ENCODE measurements around the gene PPIG.
A peak's percentile ranks its signal among the peaks of the same experiment; 100 is the strongest.
"Not testable (repeated sequence)": the region's sequence is repeated elsewhere in the genome, so short reads cannot be mapped to it uniquely, and the experiment has no call there.

Gene PPIG

DNA sequence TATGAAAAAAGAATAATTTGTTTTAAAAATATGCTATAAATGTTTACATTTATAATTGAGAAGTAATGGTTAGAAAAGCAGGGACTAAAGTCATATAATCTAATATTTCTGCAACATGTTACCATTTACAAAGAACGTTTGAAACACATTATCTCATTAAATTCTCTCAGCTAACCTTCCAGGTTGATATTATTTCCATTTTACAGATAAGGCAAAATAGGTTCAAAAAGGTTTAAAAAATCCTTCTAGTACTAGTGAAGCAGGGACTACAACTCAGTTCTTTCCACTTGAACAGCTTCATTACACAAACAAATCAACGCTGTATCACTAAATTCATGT lies 11.4 kb upstream of the PPIG start:
- TF ChIP-seq, protein P1, sequence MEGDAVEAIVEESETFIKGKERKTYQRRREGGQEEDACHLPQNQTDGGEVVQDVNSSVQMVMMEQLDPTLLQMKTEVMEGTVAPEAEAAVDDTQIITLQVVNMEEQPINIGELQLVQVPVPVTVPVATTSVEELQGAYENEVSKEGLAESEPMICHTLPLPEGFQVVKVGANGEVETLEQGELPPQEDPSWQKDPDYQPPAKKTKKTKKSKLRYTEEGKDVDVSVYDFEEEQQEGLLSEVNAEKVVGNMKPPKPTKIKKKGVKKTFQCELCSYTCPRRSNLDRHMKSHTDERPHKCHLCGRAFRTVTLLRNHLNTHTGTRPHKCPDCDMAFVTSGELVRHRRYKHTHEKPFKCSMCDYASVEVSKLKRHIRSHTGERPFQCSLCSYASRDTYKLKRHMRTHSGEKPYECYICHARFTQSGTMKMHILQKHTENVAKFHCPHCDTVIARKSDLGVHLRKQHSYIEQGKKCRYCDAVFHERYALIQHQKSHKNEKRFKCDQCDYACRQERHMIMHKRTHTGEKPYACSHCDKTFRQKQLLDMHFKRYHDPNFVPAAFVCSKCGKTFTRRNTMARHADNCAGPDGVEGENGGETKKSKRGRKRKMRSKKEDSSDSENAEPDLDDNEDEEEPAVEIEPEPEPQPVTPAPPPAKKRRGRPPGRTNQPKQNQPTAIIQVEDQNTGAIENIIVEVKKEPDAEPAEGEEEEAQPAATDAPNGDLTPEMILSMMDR (IDR thresholded peaks at IDR 0.05; ENCODE audit: low read depth, low read length) = no peak
- H3K9me3 ChIP-seq (ENCODE audit: severe bottlenecking) = peaks cover 7% of the 10 kb centered on the region
- H3K4me3 ChIP-seq (ENCODE audit: low read depth, low read length) = peak overlapping the region; percentile 66
- H3K27me3 ChIP-seq (ENCODE audit: insufficient read depth, low read depth, severe bottlenecking) = no peaks in the 10 kb centered on the region
- DNase-seq = no peak
- H3K27ac ChIP-seq = peak overlapping the region; percentile 89
- H3K36me3 ChIP-seq = peaks cover 19% of the 10 kb centered on the region

GRCh38 chr2:169573160-169573973 lies 10.8 kb upstream of the PPIG start, which contains the start of gene FASTKD1:
FASTKD1 (minus strand) TSS chr2:169573865; CDS start chr2:169572029, 1,836 bp downstream.
- Histone ChIP-seq H3K27me3 (ENCODE audit: insufficient read depth, low read depth, severe bottlenecking) (no peaks in the 10 kb centered on the region), H3K27ac (peak within 1 kb of the TSS; percentile 89), H3K36me3 (peaks cover 19% of the 10 kb centered on the region), H3K9me3 (ENCODE audit: severe bottlenecking) (peaks cover 7% of the 10 kb centered on the region), H3K4me3 (ENCODE audit: low read depth, low read length) (peak within 1 kb of the TSS; percentile 66)
- TF ChIP-seq, protein P1 (IDR thresholded peaks at IDR 0.05; ENCODE audit: low read depth, low read length) = no peak
- DNase-seq = peak; percentile 95

DNA sequence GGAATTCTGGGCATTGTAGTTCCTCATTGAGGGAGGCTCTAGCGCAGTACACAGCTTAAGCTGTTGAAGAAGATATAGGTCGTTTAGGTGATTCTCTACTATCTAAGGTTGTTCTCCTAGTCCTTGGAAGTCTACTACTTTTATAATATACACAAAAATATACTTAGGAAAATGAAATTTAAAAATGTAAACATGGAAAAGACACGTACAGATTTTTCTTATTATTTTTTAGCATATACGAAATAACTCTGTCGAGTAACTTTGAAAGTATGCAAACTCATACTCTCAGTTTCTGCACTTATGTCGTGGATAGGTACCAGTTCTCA lies 10.2 kb upstream of the PPIG start:
- DNase-seq = no peak

DNA sequence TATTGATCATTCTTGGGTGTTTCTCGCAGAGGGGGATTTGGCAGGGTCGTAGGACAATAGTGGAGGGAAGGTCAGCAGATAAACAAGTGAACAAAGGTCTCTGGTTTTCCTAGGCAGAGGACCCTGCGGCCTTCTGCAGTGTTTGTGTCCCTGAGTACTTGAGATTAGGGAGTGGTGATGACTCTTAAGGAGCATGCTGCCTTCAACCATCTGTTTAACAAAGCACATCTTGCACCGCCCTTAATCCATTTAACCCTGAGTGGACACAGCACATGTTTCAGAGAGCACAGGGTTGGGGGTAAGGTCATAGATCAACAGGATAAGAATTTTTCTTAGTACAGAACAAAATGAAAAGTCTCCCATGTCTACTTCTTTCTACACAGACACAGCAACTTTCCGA lies 9.6 kb upstream of the PPIG start:
- H3K27me3 ChIP-seq (ENCODE audit: insufficient read depth, low read depth, severe bottlenecking); DNase-seq; H3K4me3 ChIP-seq (ENCODE audit: low read depth, low read length); H3K9me3 ChIP-seq (ENCODE audit: severe bottlenecking): not testable (repeated sequence)
- Histone ChIP-seq H3K36me3 (peaks cover 16% of the 10 kb centered on the region), H3K27ac (peak overlapping the region; percentile 89)

More for the DNA sequence above, 10.2 kb upstream of the PPIG start:
- Histone ChIP-seq H3K4me3 (ENCODE audit: low read depth, low read length) (peak overlapping the region; percentile 66), H3K27ac (peak overlapping the region; percentile 89), H3K27me3 (ENCODE audit: insufficient read depth, low read depth, severe bottlenecking) (no peaks in the 10 kb centered on the region), H3K9me3 (ENCODE audit: severe bottlenecking) (peaks cover 7% of the 10 kb centered on the region), H3K36me3 (peaks cover 19% of the 10 kb centered on the region)
- TF ChIP-seq, protein P1 (IDR thresholded peaks at IDR 0.05; ENCODE audit: low read depth, low read length) = no peak

DNA sequence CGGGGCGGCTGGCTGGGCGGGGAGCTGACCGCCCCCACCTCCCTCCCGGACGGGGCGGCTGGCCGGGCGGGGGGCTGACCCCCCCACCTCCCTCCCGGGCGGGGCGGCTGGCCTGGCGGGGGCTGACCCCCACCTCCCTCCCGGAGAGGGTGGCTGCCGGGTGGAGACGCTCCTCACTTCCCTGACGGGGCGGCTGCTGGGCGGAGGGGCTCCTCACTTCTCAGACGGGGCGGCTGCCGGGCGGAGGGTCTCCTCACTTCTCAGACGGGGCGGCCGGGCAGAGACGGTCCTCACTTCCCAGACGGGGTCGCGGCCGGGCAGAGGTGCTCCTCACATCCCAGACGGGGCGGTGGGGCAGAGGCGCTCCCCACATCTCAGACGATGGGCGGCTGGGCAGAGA lies 8.9 kb upstream of the PPIG start:
- H3K36me3 ChIP-seq = peaks cover 11% of the 10 kb centered on the region
- DNase-seq = not testable (repeated sequence)

GRCh38 chr2:169579044-169579443 lies 5.1 kb upstream of the PPIG start:
- Histone ChIP-seq H3K36me3 (no peaks in the 10 kb centered on the region), H3K4me3 (ENCODE audit: low read depth, low read length) (no peak overlapping the region), H3K27ac (no peak overlapping the region), H3K9me3 (ENCODE audit: severe bottlenecking) (peaks cover 19% of the 10 kb centered on the region), H3K27me3 (ENCODE audit: insufficient read depth, low read depth, severe bottlenecking) (no peaks in the 10 kb centered on the region)
- TF ChIP-seq, protein P1 (IDR thresholded peaks at IDR 0.05; ENCODE audit: low read depth, low read length) = no peak
- DNase-seq = no peak

More for the DNA sequence above, 8.9 kb upstream of the PPIG start:
- H3K4me3 ChIP-seq (ENCODE audit: low read depth, low read length); H3K27me3 ChIP-seq (ENCODE audit: insufficient read depth, low read depth, severe bottlenecking); H3K27ac ChIP-seq; H3K9me3 ChIP-seq (ENCODE audit: severe bottlenecking): not testable (repeated sequence)

DNA sequence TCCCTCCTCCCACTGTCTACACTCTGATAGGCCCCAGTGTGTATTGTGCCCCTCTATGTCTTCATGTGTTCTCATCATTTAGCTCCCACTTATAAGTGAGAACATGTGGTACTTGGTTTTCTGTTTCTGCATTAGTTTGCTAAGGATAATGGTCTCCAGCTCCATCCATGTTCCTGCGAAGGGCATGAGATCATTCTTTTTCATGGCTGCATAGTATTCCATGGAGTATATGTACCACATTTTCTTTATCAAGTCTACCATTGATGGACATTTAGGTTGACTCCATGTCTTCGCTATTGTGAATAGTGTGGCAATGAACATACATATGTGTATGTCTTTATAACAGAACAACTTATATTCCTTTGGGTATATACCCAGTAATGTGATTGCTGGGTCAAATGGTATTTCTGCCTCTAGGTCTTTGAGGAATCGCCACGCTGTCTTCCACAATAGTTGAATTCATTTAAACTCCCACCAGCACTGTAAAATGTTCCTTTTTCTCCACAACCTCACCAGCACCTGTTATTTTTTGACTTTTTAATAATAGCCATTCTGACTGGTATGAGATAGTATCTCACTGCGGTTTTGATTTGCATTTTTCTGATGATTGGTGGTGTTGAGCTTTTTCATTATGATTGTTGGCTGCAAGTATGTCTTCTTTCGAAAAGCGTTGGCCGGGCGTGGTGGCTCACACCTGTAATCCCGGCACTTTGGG lies 1.4 kb upstream of the PPIG start:
- not testable (repeated sequence) for H3K27ac ChIP-seq; H3K4me3 ChIP-seq (ENCODE audit: low read depth, low read length); DNase-seq

More for the DNA sequence above, 1.4 kb upstream of the PPIG start:
- H3K27me3 ChIP-seq (ENCODE audit: insufficient read depth, low read depth, severe bottlenecking); H3K36me3 ChIP-seq: not testable (repeated sequence)
- H3K9me3 ChIP-seq (ENCODE audit: severe bottlenecking) = peaks cover 12% of the 10 kb centered on the region

Data from WERI-Rb-1 (cell line).